ENCODE results near the gene INAFM2. TPM values are rescaled to one million over a fixed set of nuclear protein-coding genes. Genes with fewer than 3 reads are reported as not detected.

The INAFM2 gene
- total and polyA plus RNA-seq, 9 of the 15 experiments (the other 6 are each of a cell fraction or from before 2014, with no cell fraction given) = 11.8 to 43.1 (median 27.2) TPM

DNA sequence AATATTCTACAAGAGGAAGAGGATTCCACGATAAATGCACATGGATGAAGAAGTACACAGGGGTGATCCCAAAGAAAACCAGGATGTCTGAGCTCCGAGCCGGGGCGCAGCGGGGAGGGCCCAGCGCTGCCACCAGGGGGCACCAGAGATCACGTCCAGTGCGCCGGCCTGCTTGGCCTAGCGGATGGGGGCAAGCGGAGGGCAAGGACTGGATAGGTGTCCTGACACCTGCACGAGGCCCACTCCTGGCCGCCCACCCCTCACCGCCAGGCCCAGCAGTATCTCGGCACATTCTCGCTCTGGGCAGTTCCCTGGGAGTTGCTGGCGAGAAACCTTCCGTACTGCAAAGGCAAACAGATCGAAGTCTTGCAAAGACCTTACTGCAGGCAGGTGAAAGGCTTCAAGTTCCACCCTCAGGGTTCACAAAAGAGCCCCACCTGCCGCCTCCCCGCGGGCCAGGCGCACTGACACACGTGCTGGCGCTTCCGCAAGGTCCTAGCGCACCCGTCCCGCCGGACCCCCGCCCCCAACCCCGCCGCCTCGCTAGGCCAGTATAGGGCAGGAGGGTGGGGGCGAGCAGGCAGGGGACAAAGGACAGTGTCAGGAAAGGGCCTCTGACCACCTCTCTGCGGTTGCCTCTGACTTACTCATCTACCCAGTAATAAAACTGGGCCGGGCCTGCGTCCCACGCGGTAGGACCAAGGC is 43.9 kb upstream of the INAFM2 start (continued):
- TF ChIP-seq ETV6 (IDR thresholded peaks at IDR 0.05; ENCODE audit: borderline replicate concordance in 1 of 2, low read depth in 2 of 2, low read length in 1 of 2) (no peak), ETV6 (CRISPR knock-in tag; IDR thresholded peaks at IDR 0.05; ENCODE audit: borderline replicate concordance) (no peak), CXXC5 (CRISPR knock-in tag; IDR thresholded peaks at IDR 0.05) (0 out of 2 replicates have a peak, but pooled peaks have one; percentile 22), MYC (IDR thresholded peaks at IDR 0.05; ENCODE audit: low read depth, low read length) (no peak), MYC (CRISPR knock-in tag; IDR thresholded peaks at IDR 0.05; ENCODE audit: borderline replicate concordance, low read depth) (no peak), NELFE (IDR thresholded peaks at IDR 0.05; ENCODE audit: insufficient read depth, insufficient read length) (no peak), NUFIP1 (IDR thresholded peaks at IDR 0.05; ENCODE audit: partially characterized antibody) (no peak), BRF1 (IDR thresholded peaks at IDR 0.05; ENCODE audit: borderline replicate concordance, extremely low read depth, insufficient read length) (no peak), E2F3 (CRISPR knock-in tag; IDR thresholded peaks at IDR 0.05) (no peak)
- TF ChIP-seq, protein P1, sequence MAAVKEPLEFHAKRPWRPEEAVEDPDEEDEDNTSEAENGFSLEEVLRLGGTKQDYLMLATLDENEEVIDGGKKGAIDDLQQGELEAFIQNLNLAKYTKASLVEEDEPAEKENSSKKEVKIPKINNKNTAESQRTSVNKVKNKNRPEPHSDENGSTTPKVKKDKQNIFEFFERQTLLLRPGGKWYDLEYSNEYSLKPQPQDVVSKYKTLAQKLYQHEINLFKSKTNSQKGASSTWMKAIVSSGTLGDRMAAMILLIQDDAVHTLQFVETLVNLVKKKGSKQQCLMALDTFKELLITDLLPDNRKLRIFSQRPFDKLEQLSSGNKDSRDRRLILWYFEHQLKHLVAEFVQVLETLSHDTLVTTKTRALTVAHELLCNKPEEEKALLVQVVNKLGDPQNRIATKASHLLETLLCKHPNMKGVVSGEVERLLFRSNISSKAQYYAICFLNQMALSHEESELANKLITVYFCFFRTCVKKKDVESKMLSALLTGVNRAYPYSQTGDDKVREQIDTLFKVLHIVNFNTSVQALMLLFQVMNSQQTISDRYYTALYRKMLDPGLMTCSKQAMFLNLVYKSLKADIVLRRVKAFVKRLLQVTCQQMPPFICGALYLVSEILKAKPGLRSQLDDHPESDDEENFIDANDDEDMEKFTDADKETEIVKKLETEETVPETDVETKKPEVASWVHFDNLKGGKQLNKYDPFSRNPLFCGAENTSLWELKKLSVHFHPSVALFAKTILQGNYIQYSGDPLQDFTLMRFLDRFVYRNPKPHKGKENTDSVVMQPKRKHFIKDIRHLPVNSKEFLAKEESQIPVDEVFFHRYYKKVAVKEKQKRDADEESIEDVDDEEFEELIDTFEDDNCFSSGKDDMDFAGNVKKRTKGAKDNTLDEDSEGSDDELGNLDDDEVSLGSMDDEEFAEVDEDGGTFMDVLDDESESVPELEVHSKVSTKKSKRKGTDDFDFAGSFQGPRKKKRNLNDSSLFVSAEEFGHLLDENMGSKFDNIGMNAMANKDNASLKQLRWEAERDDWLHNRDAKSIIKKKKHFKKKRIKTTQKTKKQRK (IDR thresholded peaks at IDR 0.05; ENCODE audit: borderline replicate concordance, low read depth, low read length) = no peak
- TF ChIP-seq, protein P2, sequence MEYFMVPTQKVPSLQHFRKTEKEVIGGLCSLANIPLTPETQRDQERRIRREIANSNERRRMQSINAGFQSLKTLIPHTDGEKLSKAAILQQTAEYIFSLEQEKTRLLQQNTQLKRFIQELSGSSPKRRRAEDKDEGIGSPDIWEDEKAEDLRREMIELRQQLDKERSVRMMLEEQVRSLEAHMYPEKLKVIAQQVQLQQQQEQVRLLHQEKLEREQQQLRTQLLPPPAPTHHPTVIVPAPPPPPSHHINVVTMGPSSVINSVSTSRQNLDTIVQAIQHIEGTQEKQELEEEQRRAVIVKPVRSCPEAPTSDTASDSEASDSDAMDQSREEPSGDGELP (CRISPR knock-in tag; IDR thresholded peaks at IDR 0.05; ENCODE audit: borderline replicate concordance) = peak; percentile 49
- TF ChIP-seq, protein P3, sequence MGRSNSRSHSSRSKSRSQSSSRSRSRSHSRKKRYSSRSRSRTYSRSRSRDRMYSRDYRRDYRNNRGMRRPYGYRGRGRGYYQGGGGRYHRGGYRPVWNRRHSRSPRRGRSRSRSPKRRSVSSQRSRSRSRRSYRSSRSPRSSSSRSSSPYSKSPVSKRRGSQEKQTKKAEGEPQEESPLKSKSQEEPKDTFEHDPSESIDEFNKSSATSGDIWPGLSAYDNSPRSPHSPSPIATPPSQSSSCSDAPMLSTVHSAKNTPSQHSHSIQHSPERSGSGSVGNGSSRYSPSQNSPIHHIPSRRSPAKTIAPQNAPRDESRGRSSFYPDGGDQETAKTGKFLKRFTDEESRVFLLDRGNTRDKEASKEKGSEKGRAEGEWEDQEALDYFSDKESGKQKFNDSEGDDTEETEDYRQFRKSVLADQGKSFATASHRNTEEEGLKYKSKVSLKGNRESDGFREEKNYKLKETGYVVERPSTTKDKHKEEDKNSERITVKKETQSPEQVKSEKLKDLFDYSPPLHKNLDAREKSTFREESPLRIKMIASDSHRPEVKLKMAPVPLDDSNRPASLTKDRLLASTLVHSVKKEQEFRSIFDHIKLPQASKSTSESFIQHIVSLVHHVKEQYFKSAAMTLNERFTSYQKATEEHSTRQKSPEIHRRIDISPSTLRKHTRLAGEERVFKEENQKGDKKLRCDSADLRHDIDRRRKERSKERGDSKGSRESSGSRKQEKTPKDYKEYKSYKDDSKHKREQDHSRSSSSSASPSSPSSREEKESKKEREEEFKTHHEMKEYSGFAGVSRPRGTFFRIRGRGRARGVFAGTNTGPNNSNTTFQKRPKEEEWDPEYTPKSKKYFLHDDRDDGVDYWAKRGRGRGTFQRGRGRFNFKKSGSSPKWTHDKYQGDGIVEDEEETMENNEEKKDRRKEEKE (IDR thresholded peaks at IDR 0.05; ENCODE audit: borderline replicate concordance in 1 of 2, control insufficient read depth in 1 of 2, low read depth in 2 of 2, low read length in 1 of 2) = no peak
- TF ChIP-seq, protein P4, sequence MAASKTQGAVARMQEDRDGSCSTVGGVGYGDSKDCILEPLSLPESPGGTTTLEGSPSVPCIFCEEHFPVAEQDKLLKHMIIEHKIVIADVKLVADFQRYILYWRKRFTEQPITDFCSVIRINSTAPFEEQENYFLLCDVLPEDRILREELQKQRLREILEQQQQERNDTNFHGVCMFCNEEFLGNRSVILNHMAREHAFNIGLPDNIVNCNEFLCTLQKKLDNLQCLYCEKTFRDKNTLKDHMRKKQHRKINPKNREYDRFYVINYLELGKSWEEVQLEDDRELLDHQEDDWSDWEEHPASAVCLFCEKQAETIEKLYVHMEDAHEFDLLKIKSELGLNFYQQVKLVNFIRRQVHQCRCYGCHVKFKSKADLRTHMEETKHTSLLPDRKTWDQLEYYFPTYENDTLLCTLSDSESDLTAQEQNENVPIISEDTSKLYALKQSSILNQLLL (CRISPR knock-in tag; IDR thresholded peaks at IDR 0.05; ENCODE audit: borderline replicate concordance) = no peak
- TF ChIP-seq, protein P5, sequence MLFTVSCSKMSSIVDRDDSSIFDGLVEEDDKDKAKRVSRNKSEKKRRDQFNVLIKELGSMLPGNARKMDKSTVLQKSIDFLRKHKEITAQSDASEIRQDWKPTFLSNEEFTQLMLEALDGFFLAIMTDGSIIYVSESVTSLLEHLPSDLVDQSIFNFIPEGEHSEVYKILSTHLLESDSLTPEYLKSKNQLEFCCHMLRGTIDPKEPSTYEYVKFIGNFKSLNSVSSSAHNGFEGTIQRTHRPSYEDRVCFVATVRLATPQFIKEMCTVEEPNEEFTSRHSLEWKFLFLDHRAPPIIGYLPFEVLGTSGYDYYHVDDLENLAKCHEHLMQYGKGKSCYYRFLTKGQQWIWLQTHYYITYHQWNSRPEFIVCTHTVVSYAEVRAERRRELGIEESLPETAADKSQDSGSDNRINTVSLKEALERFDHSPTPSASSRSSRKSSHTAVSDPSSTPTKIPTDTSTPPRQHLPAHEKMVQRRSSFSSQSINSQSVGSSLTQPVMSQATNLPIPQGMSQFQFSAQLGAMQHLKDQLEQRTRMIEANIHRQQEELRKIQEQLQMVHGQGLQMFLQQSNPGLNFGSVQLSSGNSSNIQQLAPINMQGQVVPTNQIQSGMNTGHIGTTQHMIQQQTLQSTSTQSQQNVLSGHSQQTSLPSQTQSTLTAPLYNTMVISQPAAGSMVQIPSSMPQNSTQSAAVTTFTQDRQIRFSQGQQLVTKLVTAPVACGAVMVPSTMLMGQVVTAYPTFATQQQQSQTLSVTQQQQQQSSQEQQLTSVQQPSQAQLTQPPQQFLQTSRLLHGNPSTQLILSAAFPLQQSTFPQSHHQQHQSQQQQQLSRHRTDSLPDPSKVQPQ (CRISPR knock-in tag; IDR thresholded peaks at IDR 0.05; ENCODE audit: borderline replicate concordance) = no peak

Data from K562 (cell line).